Mucosa of descending colon (tissue), 3 donors: Measurements from ENCODE around the gene RFX2. TPM values are rescaled to one million over a fixed set of nuclear protein-coding genes. Genes with fewer than 3 reads are reported as not detected.
A peak's percentile ranks its signal among the peaks of the same experiment; 100 is the strongest.

Source experiments
- ATAC-seq: fragments of 200-7000 bp; cut with Tn5 transposase; one replicate; pipeline ENCODE4 v1.9.1; 2020; ENCODE audit warnings: mild to moderate bottlenecking, moderate library complexity
- DNase-seq, 3 donors: peaks; one replicate each; pipeline ENCODE4 v3.0.0-alpha.2; 2020
- H3K36me3 ChIP-seq: fragments of 200-600 bp; one replicate; pipeline ENCODE4 v1.8.0; 2021; ENCODE audit warnings: low read depth, mild to moderate bottlenecking
- H3K4me1 ChIP-seq: fragments of 200-600 bp; one replicate; pipeline ENCODE4 v1.8.0; 2021; ENCODE audit warnings: low read depth, mild to moderate bottlenecking
- H3K4me3 ChIP-seq: fragments of 200-600 bp; one replicate; pipeline ENCODE4 v1.8.0; 2021; ENCODE audit warnings: mild to moderate bottlenecking
- H3K9me3 ChIP-seq: fragments of 200-600 bp; one replicate; pipeline ENCODE4 v1.8.0; 2021; ENCODE audit warnings: mild to moderate bottlenecking
- intact Hi-C, 2 donors: fragments of 100-400 bp; cut with DNase I in 1 of 2; cut with micrococcal nuclease in 1 of 2; formaldehyde crosslinking; loops; one replicate each; pipeline versions ENCODE4 v1.11.0 to v1.11.1; 2022; cut with DNase I, micrococcal nuclease
- total RNA-seq, 3 donors: library from RNA; stranded (reverse); fragmentation: NEBNext Ultra II Directional in 2 of 3; extraction: Animal tissue kit (Norgen Biotek cat#: 25700) in 2 of 3; gene quantifications; one replicate each; pipeline versions ENCODE4 v1.2.1 to v1.2.4, GENCODE V29; 2021 to 2023
- TF ChIP-seq, protein P1 (sequence below): fragments of 200-600 bp; IDR thresholded peaks from one replicate; pipeline ENCODE4 v1.8.0; 2022; ENCODE audit warnings: antibody characterized with exemption, mild to moderate bottlenecking
- donor health status: DM: no; HTN: no; CAD: no; lungs with moderate emphysema.
- donor health status: DM: no; HTN: no; CAD: no.
- donor health status: DM: no; HTN: yes; CAD: no.

Gene RFX2
- total RNA-seq, 3 donors from 2014 or later, result 5.6 to 14.6 (median 7.2) TPM

- H3K9me3 ChIP-seq, result no peaks in the 10 kb centered on the region
- TF ChIP-seq, protein P1, sequence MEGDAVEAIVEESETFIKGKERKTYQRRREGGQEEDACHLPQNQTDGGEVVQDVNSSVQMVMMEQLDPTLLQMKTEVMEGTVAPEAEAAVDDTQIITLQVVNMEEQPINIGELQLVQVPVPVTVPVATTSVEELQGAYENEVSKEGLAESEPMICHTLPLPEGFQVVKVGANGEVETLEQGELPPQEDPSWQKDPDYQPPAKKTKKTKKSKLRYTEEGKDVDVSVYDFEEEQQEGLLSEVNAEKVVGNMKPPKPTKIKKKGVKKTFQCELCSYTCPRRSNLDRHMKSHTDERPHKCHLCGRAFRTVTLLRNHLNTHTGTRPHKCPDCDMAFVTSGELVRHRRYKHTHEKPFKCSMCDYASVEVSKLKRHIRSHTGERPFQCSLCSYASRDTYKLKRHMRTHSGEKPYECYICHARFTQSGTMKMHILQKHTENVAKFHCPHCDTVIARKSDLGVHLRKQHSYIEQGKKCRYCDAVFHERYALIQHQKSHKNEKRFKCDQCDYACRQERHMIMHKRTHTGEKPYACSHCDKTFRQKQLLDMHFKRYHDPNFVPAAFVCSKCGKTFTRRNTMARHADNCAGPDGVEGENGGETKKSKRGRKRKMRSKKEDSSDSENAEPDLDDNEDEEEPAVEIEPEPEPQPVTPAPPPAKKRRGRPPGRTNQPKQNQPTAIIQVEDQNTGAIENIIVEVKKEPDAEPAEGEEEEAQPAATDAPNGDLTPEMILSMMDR, result no peak
- no peaks in the 10 kb centered on the region for H3K36me3 ChIP-seq
- intact Hi-C loops, result no loop called here
- no peak overlapping the region for H3K4me3 ChIP-seq
- DNase-seq, result peak in 1 of 3 donors; percentile 48
- H3K4me1 ChIP-seq, result peaks cover 73% of the 10 kb centered on the region
- no peak for ATAC-seq
Observed at GRCh38 chr19:5958074-5958850, 152.0 kb downstream of the RFX2 start.

DNA sequence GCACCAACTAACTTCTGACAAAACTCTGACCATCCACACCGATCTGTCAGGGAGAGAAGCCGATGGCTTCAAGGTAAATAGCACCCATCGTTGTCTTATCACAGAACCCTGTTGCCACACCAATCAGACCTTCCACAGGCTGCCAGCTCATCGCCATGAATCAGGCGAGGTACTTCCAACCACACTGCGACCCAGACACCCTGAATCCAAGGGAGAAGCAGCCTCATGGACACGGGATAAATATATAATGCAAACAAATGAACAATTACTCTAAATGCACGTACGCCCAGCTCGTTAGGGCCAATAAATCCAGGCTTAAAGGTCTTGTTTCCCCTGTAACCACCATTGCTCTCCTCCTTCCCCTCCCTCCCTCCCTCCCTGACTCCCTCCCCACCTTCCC is 153.1 kb downstream of the RFX2 start:
- DNase-seq, result no peak

GRCh38 chr19:5956728-5957127 is 153.6 kb downstream of the RFX2 start:
- TF ChIP-seq, protein P1, result no peak
- Histone ChIP-seq H3K9me3 (no peaks in the 10 kb centered on the region), H3K4me3 (no peak overlapping the region), H3K36me3 (no peaks in the 10 kb centered on the region), H3K4me1 (peaks cover 65% of the 10 kb centered on the region)
- ATAC-seq (no peak), DNase-seq (peak in 1 of 3 donors; percentile 45)
- intact Hi-C loops, result no loop called here

More for the DNA sequence above, 153.1 kb downstream of the RFX2 start:
- ATAC-seq, result peak; percentile 15
- H3K4me3 ChIP-seq, result no peak overlapping the region
- H3K36me3 ChIP-seq, result no peaks in the 10 kb centered on the region
- H3K9me3 ChIP-seq, result no peaks in the 10 kb centered on the region
- peaks cover 65% of the 10 kb centered on the region for H3K4me1 ChIP-seq
- intact Hi-C loops, result no loop called here
- TF ChIP-seq, protein P1, result no peak

GRCh38 chr19:5956323-5956722 is 154.0 kb downstream of the RFX2 start:
- H3K4me3 ChIP-seq, result no peak overlapping the region
- intact Hi-C loops, result no loop called here
- DNase-seq (no peak), ATAC-seq (no peak)
- no peaks in the 10 kb centered on the region for H3K36me3 ChIP-seq
- TF ChIP-seq, protein P1, result no peak
- peaks cover 65% of the 10 kb centered on the region for H3K4me1 ChIP-seq
- H3K9me3 ChIP-seq, result no peaks in the 10 kb centered on the region

DNA sequence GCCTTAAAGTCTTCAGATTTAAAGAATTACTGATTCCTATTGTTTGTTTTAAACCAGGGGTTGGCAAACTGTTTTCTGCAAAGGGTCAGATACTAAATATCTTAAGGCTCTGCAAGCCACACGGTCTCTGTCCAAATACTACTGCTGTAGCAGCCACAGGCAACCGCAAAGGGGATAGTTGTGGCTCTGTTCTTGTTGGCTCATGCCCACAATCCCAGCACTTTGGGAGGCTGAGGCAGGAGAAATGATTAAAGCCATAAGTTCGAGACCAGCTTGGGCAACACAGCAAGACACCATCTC is 154.7 kb downstream of the RFX2 start:
- TF ChIP-seq, protein P1, result no peak
- H3K4me3 ChIP-seq, result no peak overlapping the region
- intact Hi-C loops, result no loop called here
- H3K4me1 ChIP-seq, result peaks cover 59% of the 10 kb centered on the region
- DNase-seq (no peak), ATAC-seq (no peak)
- H3K36me3 ChIP-seq, result no peaks in the 10 kb centered on the region
- H3K9me3 ChIP-seq, result no peaks in the 10 kb centered on the region
